Keratinocyte (primary cell): ENCODE results near the gene MIGA2. TPM values are rescaled to one million over a fixed set of nuclear protein-coding genes. Genes with fewer than 3 reads are reported as not detected.

Experiments used
- DNase-seq: peaks from one replicate; pipeline ENCODE4 v3.0.0-alpha.2; 2011; ENCODE audit warnings: low read depth, missing footprints, low spot score
- FAIRE-seq: peaks from 2 replicates; lab custom pipeline; 2011; peaks lifted over from hg19 to GRCh38; lab: Jason Lieb, UNC
- H2AFZ ChIP-seq: 2 replicates; pipeline ENCODE4 v1.6.0; 2012; ENCODE audit warnings: low read length, control low read depth, inconsistent platforms; ENCODE audit not compliant: control insufficient read depth
- H3K27ac ChIP-seq: 2 replicates; pipeline ENCODE4 v1.5.1; 2011; ENCODE audit warnings: low read length; ENCODE audit not compliant: control insufficient read depth, insufficient read depth
- H3K27me3 ChIP-seq: 3 replicates; pipeline ENCODE4 v1.6.0; 2011; ENCODE audit warnings: low read length; ENCODE audit not compliant: control insufficient read depth, insufficient read depth; ENCODE audit errors: extremely low read depth
- H3K36me3 ChIP-seq, 2 experiments: 2 replicates in 1 of 2; 3 replicates in 1 of 2; pipeline ENCODE4 v1.5.1; 2011; ENCODE audit warnings: low read length in 2 of 2, mild to moderate bottlenecking in 1 of 2; ENCODE audit not compliant: control insufficient read depth in 2 of 2, insufficient read depth in 2 of 2; ENCODE audit errors: extremely low read depth in 1 of 2
- H3K4me1 ChIP-seq: 3 replicates; pipeline ENCODE4 v1.5.1; 2011; ENCODE audit warnings: low read length; ENCODE audit not compliant: control insufficient read depth, insufficient read depth; ENCODE audit errors: extremely low read depth
- H3K4me2 ChIP-seq: 3 replicates; pipeline ENCODE4 v1.6.0; 2011; ENCODE audit warnings: low read depth, low read length; ENCODE audit not compliant: control insufficient read depth, insufficient read depth; ENCODE audit errors: extremely low read depth
- H3K4me3 ChIP-seq, 3 experiments: fragments of 200-600 bp in 1 of 3; sonication (generic) in 1 of 3; 2 replicates in 2 of 3; 3 replicates in 1 of 3; pipeline ENCODE4 v1.5.1; 2011 to 2016; ENCODE audit warnings: low read length in 3 of 3, mild to moderate bottlenecking in 3 of 3, control low read depth in 2 of 3, inconsistent platforms in 1 of 3, low read depth in 1 of 3, mixed read lengths in 1 of 3, mixed run types in 1 of 3, moderate library complexity in 1 of 3; ENCODE audit not compliant: control insufficient read depth in 2 of 3, insufficient read depth in 2 of 3; ENCODE audit errors: extremely low read depth in 1 of 3
- H3K79me2 ChIP-seq: 2 replicates; pipeline ENCODE4 v1.6.0; 2012; ENCODE audit warnings: low read length; ENCODE audit not compliant: control insufficient read depth, insufficient read depth
- H3K9ac ChIP-seq: 3 replicates; pipeline ENCODE4 v1.6.0; 2011; ENCODE audit warnings: low read length; ENCODE audit not compliant: control insufficient read depth, insufficient read depth; ENCODE audit errors: extremely low read depth
- H3K9me1 ChIP-seq: 3 replicates; pipeline ENCODE4 v1.6.0; 2011; ENCODE audit warnings: low read length; ENCODE audit not compliant: control insufficient read depth, insufficient read depth; ENCODE audit errors: extremely low read depth
- H3K9me3 ChIP-seq: 2 replicates; pipeline ENCODE4 v1.5.1; 2012; ENCODE audit warnings: low read depth, low read length; ENCODE audit not compliant: control insufficient read depth
- H4K20me1 ChIP-seq: 3 replicates; pipeline ENCODE4 v1.6.0; 2011; ENCODE audit warnings: low read length; ENCODE audit not compliant: control insufficient read depth, insufficient read depth; ENCODE audit errors: extremely low read depth
- EZH2 ChIP-seq: IDR thresholded peaks from one replicate; pipeline ENCODE4 v1.6.1; 2012; ENCODE audit warnings: inconsistent platforms, mild to moderate bottlenecking, low read length, moderate library complexity
- dilution Hi-C: fragments of 300-500 bp; cut with MboI; formaldehyde crosslinking; loops from one replicate; pipeline ENCODE4 v1.7.0; 2020; ENCODE audit warnings: low sequenced_read_pairs; ENCODE audit not compliant: extremely low pct_ligation_motif_present
- polyA plus RNA-seq, 5 experiments: library from polyadenylated mRNA; depleted of rRNA in 3 of 5; stranded (reverse) in 3 of 5; stranded (forward) in 1 of 5; unstranded in 1 of 5; fragments of >200 nt; gene quantifications; 1 replicate in 1 of 5; 2 replicates in 3 of 5; 3 replicates in 1 of 5; pipeline versions ENCODE4 v1.2.1 to v1.2.3, GENCODE V29; 2011 to 2012; ENCODE audit warnings: missing spikeins in 2 of 5, low read depth in 1 of 5, low replicate concordance in 1 of 5
- TF ChIP-seq, protein P1 (sequence below), 3 experiments: IDR thresholded peaks in 1 of 3; conservative IDR thresholded peaks in 1 of 3; optimal IDR thresholded peaks in 1 of 3; 2 replicates in 2 of 3; 3 replicates in 1 of 3; pipeline versions ENCODE3 to v1.5.1; 2011; ENCODE audit warnings: low read length in 3 of 3, mild to moderate bottlenecking in 3 of 3, moderate library complexity in 2 of 3, control low read depth in 1 of 3, inconsistent platforms in 1 of 3; ENCODE audit not compliant: insufficient read depth in 2 of 3; ENCODE audit errors: extremely low read depth in 1 of 3

MIGA2 gene
- polyA plus RNA-seq, 1 donor (not counting 4 experiments of a cell fraction or from before 2014, with no cell fraction given): 8.5 TPM

DNA sequence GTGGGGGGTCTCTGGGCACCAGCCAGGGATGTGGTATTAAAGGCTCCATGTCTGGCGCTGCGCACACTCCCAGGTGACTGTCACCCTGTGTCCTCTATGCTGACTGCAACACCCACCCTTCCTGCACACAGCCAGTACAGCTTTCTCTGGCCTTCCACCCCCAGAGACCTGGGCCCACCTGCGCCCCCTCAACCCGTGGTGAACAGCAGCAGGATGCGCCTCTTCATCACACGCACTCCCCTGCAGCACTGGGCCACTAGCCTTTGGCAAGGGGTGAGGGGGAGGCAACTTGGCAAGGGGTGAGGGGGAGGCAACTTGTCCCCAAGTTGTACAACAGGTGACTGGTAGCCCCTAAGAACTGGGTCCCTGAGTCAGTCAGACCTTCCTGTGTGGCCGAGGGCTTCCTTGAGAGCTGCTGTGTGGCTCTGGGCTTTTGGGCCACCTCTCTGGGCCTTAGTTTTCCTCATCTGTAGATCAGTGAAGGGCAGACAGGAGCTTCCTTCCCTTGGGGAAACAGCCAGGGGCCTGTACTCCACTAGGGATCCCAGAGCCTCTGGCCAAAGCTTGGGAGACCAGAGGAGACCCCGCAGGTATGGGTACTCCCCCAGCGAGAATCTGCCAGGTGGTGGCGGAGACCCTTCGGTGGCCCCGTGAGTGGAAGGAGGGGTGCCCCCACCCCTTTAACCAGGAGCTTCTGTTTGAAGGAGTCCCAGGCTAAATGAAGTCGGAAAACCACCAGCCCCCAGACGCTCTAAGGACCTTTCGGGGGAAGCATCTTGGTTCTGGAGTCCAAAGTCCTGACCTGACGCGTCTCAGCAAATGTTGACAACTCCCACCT is 69.7 kb downstream of the MIGA2 start:
- H3K4me1 ChIP-seq: peaks cover 23% of the 10 kb centered on the region
- DNase-seq: no peak
- H3K4me3 ChIP-seq: no peak overlapping the region
- no peak overlapping the region for H3K4me2 ChIP-seq
- H3K27me3 ChIP-seq: peaks cover 15% of the 10 kb centered on the region
- no peak overlapping the region for H3K27ac ChIP-seq
- dilution Hi-C loops: no loop called here
- H3K79me2 ChIP-seq: no peaks in the 10 kb centered on the region
- no peak overlapping the region for H2AFZ ChIP-seq
- TF ChIP-seq EZH2: no peak
- TF ChIP-seq, protein P1, sequence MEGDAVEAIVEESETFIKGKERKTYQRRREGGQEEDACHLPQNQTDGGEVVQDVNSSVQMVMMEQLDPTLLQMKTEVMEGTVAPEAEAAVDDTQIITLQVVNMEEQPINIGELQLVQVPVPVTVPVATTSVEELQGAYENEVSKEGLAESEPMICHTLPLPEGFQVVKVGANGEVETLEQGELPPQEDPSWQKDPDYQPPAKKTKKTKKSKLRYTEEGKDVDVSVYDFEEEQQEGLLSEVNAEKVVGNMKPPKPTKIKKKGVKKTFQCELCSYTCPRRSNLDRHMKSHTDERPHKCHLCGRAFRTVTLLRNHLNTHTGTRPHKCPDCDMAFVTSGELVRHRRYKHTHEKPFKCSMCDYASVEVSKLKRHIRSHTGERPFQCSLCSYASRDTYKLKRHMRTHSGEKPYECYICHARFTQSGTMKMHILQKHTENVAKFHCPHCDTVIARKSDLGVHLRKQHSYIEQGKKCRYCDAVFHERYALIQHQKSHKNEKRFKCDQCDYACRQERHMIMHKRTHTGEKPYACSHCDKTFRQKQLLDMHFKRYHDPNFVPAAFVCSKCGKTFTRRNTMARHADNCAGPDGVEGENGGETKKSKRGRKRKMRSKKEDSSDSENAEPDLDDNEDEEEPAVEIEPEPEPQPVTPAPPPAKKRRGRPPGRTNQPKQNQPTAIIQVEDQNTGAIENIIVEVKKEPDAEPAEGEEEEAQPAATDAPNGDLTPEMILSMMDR (optimal IDR thresholded peaks at IDR 0.05 in 1 of 3, IDR thresholded peaks at IDR 0.05 in 1 of 3, conservative IDR thresholded peaks at IDR 0.05 in 1 of 3; ENCODE audit: extremely low read depth in 1 of 3, insufficient read depth in 2 of 3, low read length in 3 of 3): no peak
- no peaks in the 10 kb centered on the region for H3K9me3 ChIP-seq
- no peaks in the 10 kb centered on the region for H3K9me1 ChIP-seq
- H4K20me1 ChIP-seq: no peaks in the 10 kb centered on the region
- H3K9ac ChIP-seq: no peak overlapping the region
- H3K36me3 ChIP-seq: no peaks in the 10 kb centered on the region
- FAIRE-seq: no peak

DNA sequence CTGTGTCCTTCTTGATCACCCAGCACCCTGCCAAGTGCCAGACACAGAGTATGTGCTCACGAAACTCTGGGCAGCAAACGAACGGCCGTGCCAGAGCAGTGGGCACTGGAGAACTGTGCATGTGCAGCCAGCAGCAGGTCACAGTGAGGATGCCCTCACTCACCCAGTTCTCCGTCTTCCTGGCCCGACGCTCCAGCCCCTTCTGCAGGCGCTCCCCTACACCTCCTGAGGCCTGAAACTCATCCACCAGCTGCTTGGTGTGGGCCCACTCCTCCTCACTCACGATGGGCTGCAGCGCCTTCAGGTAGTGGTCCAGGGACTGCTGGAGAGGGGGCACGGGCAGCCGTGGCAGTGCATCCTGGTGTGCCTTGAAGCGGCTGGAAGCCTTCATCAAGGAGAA is 71.2 kb downstream of the MIGA2 start:
- Histone ChIP-seq H3K9me1 (no peaks in the 10 kb centered on the region), H3K36me3 (no peaks in the 10 kb centered on the region), H3K9me3 (no peaks in the 10 kb centered on the region), H3K9ac (no peak overlapping the region), H2AFZ (no peak overlapping the region), H3K4me2 (no peak overlapping the region), H3K79me2 (peaks cover 13% of the 10 kb centered on the region), H3K4me1 (peaks cover 24% of the 10 kb centered on the region), H4K20me1 (no peaks in the 10 kb centered on the region), H3K4me3 (no peak overlapping the region), H3K27me3 (peaks cover 15% of the 10 kb centered on the region), H3K27ac (no peak overlapping the region)
- no peak for TF ChIP-seq EZH2
- TF ChIP-seq, protein P1 (optimal IDR thresholded peaks at IDR 0.05 in 1 of 3, IDR thresholded peaks at IDR 0.05 in 1 of 3, conservative IDR thresholded peaks at IDR 0.05 in 1 of 3; ENCODE audit: extremely low read depth in 1 of 3, insufficient read depth in 2 of 3, low read length in 3 of 3): no peak
- dilution Hi-C loops: no loop called here
- DNase-seq: no peak
- FAIRE-seq: no peak
